Ovary (tissue), 3 donors: ENCODE measurements around the gene DDX46.

Experiments
- EP300 ChIP-seq: sonication (generic); formaldehyde crosslinking; IDR thresholded peaks from one replicate; pipeline ENCODE4 v1.6.1; 2017; ENCODE audit warnings: antibody characterized with exemption
- TF ChIP-seq, protein P1 (sequence below), 3 donors: fragments of 450-650 bp in 2 of 3; fragments of 200-600 bp in 1 of 3; IDR thresholded peaks; one replicate each; pipeline versions ENCODE4 v1.5.1 to v1.8.0; 2016 to 2022; ENCODE audit warnings: antibody characterized with exemption in 3 of 3, mild to moderate bottlenecking in 1 of 3
- donor health status: DM: no; HTN: no; CAD: no.

GRCh38 chr5:134735243-134735642 lies 23.3 kb upstream of the DDX46 start:
- TF ChIP-seq, protein P1, sequence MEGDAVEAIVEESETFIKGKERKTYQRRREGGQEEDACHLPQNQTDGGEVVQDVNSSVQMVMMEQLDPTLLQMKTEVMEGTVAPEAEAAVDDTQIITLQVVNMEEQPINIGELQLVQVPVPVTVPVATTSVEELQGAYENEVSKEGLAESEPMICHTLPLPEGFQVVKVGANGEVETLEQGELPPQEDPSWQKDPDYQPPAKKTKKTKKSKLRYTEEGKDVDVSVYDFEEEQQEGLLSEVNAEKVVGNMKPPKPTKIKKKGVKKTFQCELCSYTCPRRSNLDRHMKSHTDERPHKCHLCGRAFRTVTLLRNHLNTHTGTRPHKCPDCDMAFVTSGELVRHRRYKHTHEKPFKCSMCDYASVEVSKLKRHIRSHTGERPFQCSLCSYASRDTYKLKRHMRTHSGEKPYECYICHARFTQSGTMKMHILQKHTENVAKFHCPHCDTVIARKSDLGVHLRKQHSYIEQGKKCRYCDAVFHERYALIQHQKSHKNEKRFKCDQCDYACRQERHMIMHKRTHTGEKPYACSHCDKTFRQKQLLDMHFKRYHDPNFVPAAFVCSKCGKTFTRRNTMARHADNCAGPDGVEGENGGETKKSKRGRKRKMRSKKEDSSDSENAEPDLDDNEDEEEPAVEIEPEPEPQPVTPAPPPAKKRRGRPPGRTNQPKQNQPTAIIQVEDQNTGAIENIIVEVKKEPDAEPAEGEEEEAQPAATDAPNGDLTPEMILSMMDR (IDR thresholded peaks at IDR 0.05), result no peak
- no peak for TF ChIP-seq EP300
